ENCODE data around the gene CD22.

The CD22 gene

DNA sequence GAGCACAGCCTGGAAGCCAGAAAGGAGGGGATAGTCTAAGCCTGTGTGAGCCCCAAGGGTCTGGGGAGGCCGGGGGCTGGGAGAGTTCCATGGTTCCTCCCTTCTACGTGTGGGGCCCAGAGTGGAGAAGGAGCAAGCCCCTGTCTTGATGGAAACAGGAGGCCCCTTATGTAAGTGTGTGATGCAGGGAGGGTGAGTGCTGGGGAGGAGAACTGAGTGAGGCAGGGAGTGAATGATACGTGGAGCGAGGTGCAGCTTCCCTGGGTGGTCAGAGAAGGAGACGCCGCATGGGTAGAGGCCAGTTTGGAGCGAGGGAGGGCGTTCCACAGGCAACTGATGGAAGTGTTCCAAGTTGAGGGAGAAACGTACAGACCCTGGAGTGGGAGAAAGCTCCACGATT lies 21.1 kb upstream of the CD22 start:
- Histone ChIP-seq H3K36me3 (no peaks in the 10 kb centered on the region), H3K9me3 (no peaks in the 10 kb centered on the region), H3K27me3 (peaks cover 0 to 31% of the 10 kb centered on the region in 2 donors), H3K27ac (no peak overlapping the region), H3K4me1 (peaks cover 0 to 4% (median 0%) of the 10 kb centered on the region in 4 donors), H3K4me3 (no peak overlapping the region)
- DNase-seq: no peak
- intact Hi-C loops (cut with DNase I; ENCODE audit: low total_unique reads): no loop called here
- TF ChIP-seq CTCF (IDR thresholded peaks at IDR 0.05): no peak

- H3K4me3 ChIP-seq: no peak overlapping the region
- no peaks in the 10 kb centered on the region for H3K9me3 ChIP-seq
- no peak overlapping the region for H3K27ac ChIP-seq
- no peaks in the 10 kb centered on the region for H3K36me3 ChIP-seq
- TF ChIP-seq CTCF (IDR thresholded peaks at IDR 0.05): no peak
- intact Hi-C loops (cut with DNase I; ENCODE audit: low total_unique reads): no loop called here
- peaks cover 0 to 4% (median 0%) of the 10 kb centered on the region in 4 donors for H3K4me1 ChIP-seq
- no peak for DNase-seq
- peaks cover 0 to 35% of the 10 kb centered on the region in 2 donors for H3K27me3 ChIP-seq
Measured at GRCh38 chr19:35308910-35309309, 20.1 kb upstream of the CD22 start.

GRCh38 chr19:35309481-35310279 lies 19.3 kb upstream of the CD22 start:
- Histone ChIP-seq H3K4me3 (no peak overlapping the region), H3K27ac (no peak overlapping the region), H3K36me3 (no peaks in the 10 kb centered on the region), H3K4me1 (peaks cover 0 to 4% (median 0%) of the 10 kb centered on the region in 4 donors), H3K9me3 (no peaks in the 10 kb centered on the region), H3K27me3 (peaks cover 0 to 35% of the 10 kb centered on the region in 2 donors)
- intact Hi-C loops (cut with DNase I; ENCODE audit: low total_unique reads): no loop called here
- DNase-seq: no peak
- TF ChIP-seq CTCF (IDR thresholded peaks at IDR 0.05): no peak

DNA sequence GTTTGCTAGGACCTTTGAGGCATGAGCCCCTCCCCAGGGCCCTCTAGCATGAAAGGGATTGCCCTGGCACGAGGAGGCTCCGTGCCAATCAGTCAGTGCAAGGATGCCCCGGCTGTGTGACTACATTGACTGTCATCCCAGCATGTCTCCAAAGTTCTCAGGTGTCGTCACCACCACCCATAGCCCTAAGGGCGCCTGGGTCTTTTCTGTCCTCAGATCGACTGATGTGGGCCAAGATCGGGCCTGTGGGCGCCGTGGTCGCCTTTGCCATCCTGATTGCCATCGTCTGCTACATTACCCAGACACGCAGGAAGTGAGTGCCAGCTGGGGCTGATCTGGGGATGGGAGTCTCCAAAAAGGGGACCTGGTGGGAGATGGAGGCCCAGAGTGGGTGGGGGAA lies 18.7 kb upstream of the CD22 start:
- H3K9me3 ChIP-seq: no peaks in the 10 kb centered on the region
- no peak overlapping the region for H3K4me3 ChIP-seq
- no peak overlapping the region for H3K27ac ChIP-seq
- no peak for TF ChIP-seq CTCF (IDR thresholded peaks at IDR 0.05)
- H3K36me3 ChIP-seq: no peaks in the 10 kb centered on the region
- peaks cover 0 to 4% (median 0%) of the 10 kb centered on the region in 4 donors for H3K4me1 ChIP-seq
- no peak for DNase-seq
- intact Hi-C loops (cut with DNase I; ENCODE audit: low total_unique reads): no loop called here
- H3K27me3 ChIP-seq: peaks cover 0 to 29% of the 10 kb centered on the region in 2 donors

DNA sequence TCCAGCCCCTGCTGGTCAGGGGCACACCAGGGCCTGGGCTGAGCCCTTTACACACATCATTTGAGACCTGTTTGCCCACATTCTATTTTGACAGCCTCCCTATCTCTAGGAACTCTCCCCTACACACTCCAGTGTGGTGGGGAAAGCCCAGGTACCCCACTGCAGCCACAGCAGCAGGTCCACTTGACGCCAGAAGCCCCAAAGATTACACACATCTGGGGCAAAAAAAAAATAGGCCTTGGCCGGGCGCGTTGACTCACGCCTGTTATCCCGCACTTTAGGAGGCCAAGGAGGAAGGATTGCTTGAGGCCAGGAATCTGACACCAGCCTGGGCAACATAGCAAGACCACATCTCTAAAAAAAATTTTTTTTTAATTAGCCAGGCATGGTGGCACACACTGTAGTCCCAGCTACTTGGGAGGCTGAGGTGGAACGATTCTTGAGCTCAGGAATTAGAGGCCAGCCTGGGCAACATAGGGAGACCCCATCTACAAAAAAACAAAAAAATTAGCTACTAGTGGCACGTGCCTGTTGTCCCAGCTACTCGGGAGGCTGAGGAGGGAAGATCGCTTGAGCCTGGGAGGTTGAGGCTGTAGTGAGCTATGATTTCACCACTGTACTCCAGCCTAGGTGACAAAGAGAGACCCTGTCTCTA lies 18.0 kb upstream of the CD22 start:
- no peak for DNase-seq
- H3K27ac ChIP-seq: no peak overlapping the region
- intact Hi-C loops (cut with DNase I; ENCODE audit: low total_unique reads): no loop called here
- TF ChIP-seq CTCF (IDR thresholded peaks at IDR 0.05): no peak
- H3K9me3 ChIP-seq: no peaks in the 10 kb centered on the region
- no peaks in the 10 kb centered on the region for H3K36me3 ChIP-seq
- H3K4me3 ChIP-seq: no peak overlapping the region
- H3K4me1 ChIP-seq: peaks cover 0 to 4% (median 0%) of the 10 kb centered on the region in 4 donors
- peaks cover 0 to 33% of the 10 kb centered on the region in 2 donors for H3K27me3 ChIP-seq

All from tibial artery (tissue), 4 donors.